Fibroblast of lung (primary cell): Measurements from ENCODE around the gene MCAT.

ENCODE experiments used
- EZH2 ChIP-seq: IDR thresholded peaks from 2 replicates; pipeline ENCODE4 v1.5.1; 2012; ENCODE audit warnings: low read length, control low read depth, mild to moderate bottlenecking; ENCODE audit errors: missing control alignments
- TF ChIP-seq, protein P1 (sequence below), 2 donors: IDR thresholded peaks in 1 of 2; conservative IDR thresholded peaks in 1 of 2; 1 replicate in 1 of 2; 2 replicates in 1 of 2; pipeline ENCODE4 v1.5.1; 2011 to 2012; ENCODE audit warnings: low read length in 2 of 2, control low read depth in 1 of 2, inconsistent platforms in 1 of 2, low read depth in 1 of 2, mild to moderate bottlenecking in 1 of 2

DNA sequence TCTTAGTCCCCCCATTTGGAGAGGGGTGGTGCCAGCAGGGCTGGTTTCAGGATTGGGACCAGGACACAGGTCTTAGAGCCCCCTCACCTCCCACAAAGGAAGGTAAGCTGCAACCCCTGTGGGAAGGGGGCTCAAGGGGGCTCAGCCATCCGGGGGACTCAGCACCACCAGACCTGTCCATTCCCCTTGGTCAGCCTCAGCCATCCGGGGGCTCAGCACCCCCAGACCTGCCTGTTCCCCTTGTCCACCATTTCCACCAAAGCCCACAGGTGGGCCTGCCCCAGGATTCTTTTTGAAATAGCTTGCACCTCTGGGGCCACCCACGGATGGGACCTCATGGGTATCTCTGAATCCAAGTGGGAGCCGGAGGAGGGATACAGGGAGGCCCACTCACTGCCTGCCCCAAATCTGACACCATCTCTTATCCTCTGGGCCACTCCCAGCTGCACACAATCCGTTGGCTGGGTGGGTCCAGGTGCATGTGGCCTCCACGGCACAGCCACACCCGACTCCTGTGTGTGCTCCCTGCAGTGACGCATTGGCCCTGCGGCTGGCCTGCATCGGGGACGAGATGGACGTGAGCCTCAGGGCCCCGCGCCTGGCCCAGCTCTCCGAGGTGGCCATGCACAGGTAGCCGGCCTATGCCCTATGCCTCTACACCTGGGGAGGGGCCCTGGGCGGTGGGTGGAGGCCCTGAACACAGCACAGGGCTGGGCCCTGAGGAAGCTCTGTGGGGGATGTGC is 15.9 kb downstream of the MCAT start:
- TF ChIP-seq, protein P1, sequence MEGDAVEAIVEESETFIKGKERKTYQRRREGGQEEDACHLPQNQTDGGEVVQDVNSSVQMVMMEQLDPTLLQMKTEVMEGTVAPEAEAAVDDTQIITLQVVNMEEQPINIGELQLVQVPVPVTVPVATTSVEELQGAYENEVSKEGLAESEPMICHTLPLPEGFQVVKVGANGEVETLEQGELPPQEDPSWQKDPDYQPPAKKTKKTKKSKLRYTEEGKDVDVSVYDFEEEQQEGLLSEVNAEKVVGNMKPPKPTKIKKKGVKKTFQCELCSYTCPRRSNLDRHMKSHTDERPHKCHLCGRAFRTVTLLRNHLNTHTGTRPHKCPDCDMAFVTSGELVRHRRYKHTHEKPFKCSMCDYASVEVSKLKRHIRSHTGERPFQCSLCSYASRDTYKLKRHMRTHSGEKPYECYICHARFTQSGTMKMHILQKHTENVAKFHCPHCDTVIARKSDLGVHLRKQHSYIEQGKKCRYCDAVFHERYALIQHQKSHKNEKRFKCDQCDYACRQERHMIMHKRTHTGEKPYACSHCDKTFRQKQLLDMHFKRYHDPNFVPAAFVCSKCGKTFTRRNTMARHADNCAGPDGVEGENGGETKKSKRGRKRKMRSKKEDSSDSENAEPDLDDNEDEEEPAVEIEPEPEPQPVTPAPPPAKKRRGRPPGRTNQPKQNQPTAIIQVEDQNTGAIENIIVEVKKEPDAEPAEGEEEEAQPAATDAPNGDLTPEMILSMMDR (conservative IDR thresholded peaks at IDR 0.05 in 1 of 2, IDR thresholded peaks at IDR 0.05 in 1 of 2; ENCODE audit: low read depth in 1 of 2, low read length in 2 of 2): no peak
- no peak for TF ChIP-seq EZH2
